ENCODE results near the gene ACAD11.
"Not testable (repeated sequence)": the region's sequence is repeated elsewhere in the genome, so short reads cannot be mapped to it uniquely, and the experiment has no call there.

ACAD11 gene

DNA sequence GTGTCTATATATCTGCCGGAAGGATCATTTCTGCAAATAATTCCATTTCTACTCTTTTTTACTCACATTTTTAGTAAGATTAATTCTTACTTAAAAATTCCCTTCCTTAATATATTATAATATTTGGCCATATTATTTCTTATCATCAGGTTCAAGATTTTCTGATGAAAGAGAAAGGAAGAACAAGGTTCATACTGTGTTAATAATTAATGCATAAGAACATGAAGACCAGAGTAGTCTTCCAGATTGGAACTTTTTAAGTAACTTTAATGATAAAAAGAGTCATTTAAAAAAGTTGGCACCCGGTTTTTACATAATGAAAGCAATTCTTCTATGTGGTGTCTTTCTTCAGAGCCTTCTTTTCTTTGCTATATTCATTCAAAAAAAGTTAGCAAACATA is 61.9 kb downstream of the ACAD11 start:
- DNase-seq, result no peak

DNA sequence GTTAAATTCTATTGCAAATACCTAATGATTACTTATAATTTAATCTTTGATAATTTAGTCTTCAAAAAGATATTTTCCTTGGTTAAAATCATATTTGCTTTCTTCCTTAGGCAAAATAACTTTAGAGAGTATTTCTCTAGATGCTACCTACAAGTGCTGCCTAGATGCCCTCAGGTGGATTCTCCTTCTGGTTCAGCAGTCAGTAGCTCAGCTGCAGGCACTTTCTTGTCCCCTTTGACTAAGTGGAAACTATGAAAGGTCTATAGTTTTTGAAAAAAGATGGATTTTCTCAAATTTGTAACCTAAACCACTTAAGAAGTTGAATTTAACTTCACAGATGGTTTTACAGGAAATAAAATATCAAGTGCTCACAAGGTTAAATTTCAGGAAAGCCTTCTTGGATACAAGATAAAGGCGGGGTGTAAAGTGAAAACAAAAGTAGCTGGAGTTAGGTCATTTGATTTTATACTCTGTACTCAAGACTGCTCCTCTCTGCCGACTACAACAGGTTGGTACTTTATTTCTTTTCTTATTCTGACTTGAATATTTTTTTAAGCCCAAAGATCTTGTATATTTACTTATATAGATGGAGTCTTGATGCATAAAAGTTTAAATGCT is 62.7 kb downstream of the ACAD11 start, which contains the start of gene ACKR4:
TSS of gene ACKR4 (plus strand) at position 455 of the 618 bp plus-strand sequence. CDS start 3,128 bp downstream, outside the sequence.
- DNase-seq, result no peak

DNA sequence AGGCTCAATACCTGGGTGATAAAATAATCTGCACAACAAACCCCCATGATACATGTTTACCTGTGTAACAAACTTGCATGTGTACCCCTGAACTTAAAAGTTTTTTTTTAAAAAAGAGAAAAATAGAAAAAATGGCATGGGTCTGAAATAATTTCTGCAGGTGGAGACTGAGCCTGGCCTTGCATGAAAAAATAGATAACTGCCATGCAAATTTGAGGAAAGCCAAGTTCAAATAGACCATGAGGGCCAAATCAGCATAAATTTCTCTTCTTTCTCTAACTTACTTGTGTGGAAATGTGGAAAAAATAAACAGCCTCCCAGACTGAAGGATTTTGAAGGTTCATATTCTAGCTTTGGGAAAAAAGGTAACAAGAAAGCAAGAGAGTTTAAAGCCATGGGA is 63.3 kb downstream of the ACAD11 start:
- no peak for DNase-seq

GRCh38 chr3:132595014-132595413 is 64.6 kb downstream of the ACAD11 start:
- no peak for DNase-seq

- DNase-seq, result no peak
These were observed 65.1 kb downstream of the ACAD11 start for GRCh38 chr3:132594498-132594897.

DNA sequence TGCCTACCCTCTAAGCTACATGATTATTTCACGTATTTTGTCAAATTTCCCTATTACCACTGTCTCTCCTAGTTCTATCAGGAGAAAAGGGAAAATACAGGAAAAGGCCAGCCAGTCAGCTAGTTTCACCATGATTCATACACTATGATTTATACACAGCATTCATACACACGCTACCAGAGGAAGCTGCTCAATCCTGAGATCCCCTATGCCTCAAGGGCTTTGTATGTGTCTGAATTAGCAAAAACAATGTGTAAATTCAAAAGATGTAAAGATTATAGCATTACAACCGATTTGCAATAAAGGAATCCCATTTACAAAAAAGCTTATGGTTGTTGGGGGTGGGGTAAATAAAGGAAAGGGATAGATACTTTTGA is 65.7 kb downstream of the ACAD11 start:
- DNase-seq, result no peak

DNA sequence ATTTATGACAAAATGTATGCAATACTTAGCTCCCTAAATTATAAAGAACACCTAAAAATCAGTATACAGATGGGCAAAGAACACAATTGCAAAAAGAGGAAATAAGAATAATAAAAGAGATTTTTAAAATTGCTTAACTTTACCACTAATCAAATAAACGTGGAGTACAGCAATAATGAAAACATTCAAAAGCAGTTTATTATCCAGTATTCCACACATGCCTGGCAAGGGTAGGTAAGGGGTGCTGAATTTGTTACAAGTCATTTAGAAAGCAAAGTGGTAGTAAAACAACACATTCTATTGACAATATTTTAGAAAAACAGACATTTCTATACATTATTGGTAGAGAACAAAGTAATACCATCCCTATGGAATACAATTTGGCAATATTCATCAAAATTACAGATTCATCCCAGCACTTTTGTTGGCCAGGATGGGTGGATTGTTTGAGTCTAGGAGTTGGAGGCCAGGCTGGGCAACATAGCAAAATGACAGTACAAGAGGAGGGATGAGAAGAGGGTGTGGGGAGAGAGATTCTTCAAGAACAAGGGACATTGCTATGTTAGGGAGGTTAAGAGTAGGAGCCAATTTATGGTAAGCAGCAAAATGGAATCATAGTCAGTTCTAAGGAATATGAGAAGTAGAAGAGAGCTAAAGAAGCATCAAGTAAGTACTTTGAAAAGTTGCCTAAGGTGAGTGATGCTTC is 66.2 kb downstream of the ACAD11 start:
- no peak for DNase-seq

DNA sequence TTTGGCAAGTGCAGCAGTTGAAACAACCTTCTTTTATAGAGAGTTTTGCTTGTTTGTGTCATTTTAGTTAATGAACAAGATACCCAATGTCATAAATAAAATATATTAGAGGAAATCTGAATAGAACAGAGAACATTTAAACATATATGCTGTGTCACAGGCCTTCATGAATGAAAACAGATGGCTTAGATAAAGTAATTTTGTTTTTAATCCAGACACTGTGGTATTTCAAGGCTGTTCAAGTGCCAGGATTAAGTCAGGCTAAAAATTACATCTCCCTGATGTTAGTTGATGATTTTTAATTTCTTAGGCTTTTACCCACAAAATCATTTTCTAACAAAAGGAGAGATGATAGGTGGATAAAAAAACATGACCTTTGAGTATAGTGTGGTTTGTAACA is 67.4 kb downstream of the ACAD11 start:
- no peak for DNase-seq

GRCh38 chr3:132587401-132587800 is 72.2 kb downstream of the ACAD11 start:
- DNase-seq, result no peak

GRCh38 chr3:132573797-132574211 is 85.8 kb downstream of the ACAD11 start:
- no peak for DNase-seq

- DNase-seq, result no peak
These were observed 89.6 kb downstream of the ACAD11 start for GRCh38 chr3:132570016-132570415.

GRCh38 chr3:132569580-132569979 is 90.0 kb downstream of the ACAD11 start:
- no peak for DNase-seq

DNA sequence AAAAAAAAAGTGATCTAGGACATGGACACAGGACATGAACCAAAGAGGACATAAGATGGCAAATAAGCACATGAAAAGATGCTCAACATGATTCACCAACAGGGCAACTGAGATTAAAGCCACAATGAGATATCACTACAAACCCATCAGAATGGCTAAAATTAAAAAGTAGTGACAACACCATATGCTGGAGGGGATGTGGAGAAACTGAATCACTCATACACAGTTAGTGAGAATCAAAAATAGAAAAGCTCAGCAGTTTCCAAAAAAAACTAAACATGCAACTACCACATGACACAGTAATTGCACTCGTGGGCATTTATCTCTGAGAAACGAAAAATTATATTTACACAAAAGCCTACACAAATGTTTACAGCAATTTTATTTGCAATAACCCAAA is 90.5 kb downstream of the ACAD11 start:
- no peak for DNase-seq

DNA sequence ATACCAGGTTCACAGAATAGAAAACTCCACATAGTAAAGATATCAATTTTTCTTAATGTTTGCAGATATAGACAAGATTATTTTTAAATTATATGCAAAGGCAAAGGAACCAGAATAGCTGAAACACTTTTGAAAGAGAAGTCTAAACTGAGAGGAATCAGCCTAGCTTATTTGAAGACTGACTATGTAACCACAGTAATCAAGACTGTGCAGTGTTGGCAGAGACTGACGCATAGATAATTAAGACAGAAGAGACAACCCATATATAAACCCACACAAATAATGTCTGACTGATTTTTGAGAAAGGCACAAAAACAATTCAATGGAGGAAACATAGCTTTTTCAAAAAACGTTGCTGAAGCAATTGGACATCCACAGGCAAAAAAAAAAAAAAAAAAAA is 91.2 kb downstream of the ACAD11 start:
- DNase-seq, result no peak

DNA sequence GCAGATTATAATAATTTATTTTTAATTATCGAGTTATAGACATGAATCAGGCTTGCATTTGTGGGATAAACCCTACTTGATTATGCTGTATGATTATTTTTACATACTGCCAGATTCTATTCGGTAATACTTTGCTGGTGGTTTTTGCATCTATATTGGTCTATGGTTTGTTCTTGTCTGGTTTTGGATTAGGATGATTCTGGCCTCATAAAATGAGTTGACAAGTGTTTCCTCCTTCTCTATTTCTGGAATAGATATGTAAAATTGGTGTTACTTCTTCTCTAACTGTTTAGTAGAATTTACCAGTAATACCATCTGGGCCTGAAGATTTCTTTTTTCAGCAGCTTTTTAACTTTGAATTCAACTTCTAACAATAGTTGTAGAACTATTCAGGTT is 95.5 kb downstream of the ACAD11 start:
- no peak for DNase-seq

DNA sequence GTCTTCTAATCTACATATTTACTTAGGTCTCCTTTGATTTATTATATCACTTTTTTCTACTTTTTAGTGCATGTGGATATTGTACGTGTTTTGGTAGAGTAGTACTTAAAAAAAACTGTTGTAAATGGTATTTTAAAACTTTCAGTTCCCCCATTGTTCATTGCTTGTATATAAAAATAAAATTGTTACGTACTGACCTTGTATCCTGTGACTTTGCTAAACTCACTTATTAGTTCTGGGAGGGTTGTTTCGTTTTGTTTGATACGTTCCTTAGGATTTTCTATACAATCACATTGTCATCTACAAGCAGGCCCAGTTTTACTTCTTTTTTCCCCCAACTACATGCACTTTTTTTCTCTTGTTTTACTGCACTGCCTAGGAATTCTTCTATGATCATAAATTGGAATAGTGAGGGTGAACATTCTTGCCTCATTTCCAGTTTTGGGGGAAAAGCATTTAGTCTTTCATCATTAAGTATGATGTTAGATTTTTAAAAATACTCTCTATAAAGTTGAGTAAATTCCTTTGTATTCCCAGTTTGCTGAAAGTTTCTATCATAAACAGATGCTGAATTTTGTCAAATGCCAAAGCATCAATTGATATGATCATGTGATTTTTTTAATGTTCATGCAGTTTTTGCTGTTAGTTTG is 96.1 kb downstream of the ACAD11 start:
- DNase-seq, result no peak

GRCh38 chr3:132561003-132561402 is 98.6 kb downstream of the ACAD11 start:
- no peak for DNase-seq

GRCh38 chr3:132556508-132557159 is 103.0 kb downstream of the ACAD11 start:
- DNase-seq, result no peak

DNA sequence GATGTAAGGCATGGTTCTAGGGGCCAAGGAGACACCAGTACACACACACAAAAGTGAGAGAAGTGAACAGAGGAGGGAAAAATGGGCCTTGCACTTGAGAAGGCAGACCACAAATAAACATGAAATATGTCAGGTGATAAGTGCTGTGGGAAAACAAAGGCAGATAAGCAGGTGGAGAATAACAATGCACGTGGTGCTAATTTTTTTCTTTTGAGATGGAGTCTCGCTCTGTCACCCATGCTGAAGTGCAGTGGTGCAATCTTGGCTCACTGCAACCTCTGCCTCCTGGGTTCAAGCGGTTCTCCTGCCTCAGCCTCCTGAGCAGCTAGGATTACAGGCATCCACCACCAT is 103.6 kb downstream of the ACAD11 start:
- DNase-seq, result not testable (repeated sequence)

GRCh38 chr3:132555306-132556035 is 104.1 kb downstream of the ACAD11 start:
- no peak for DNase-seq

DNA sequence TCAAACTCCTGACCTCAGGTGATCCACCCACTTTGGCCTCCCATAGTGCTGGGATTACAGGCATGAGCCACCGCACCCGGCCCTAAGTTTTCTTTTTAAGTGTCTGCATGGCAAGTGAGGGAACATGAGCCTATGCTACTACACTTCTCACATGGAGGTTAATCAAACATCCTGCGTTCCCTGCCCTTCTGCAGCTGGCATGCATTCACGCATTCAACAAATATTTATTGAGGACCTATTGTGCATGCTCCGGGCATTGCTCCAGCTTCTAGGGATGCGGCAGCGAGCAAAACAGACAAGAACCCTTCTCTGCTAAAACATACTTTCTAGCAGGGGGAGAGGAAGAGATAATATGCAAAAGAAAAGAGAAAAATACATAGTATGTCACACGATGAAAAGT is 105.2 kb downstream of the ACAD11 start:
- peak in 1 of 2 experiments; percentile 17 for DNase-seq

- DNase-seq, result no peak
These were observed 105.8 kb downstream of the ACAD11 start for GRCh38 chr3:132553826-132554225.
